GM12892 (cell line): ENCODE measurements around the gene TERC.

Experiments
- POLR2A ChIP-seq: IDR thresholded peaks from 2 replicates; pipeline ENCODE4 v1.6.1; 2011; ENCODE audit warnings: low read depth, low read length, control low read depth
- TAF1 ChIP-seq: IDR thresholded peaks from 2 replicates; pipeline ENCODE4 v1.6.1; 2011; ENCODE audit warnings: low read depth, mild to moderate bottlenecking, control low read depth, low read length, borderline replicate concordance

DNA sequence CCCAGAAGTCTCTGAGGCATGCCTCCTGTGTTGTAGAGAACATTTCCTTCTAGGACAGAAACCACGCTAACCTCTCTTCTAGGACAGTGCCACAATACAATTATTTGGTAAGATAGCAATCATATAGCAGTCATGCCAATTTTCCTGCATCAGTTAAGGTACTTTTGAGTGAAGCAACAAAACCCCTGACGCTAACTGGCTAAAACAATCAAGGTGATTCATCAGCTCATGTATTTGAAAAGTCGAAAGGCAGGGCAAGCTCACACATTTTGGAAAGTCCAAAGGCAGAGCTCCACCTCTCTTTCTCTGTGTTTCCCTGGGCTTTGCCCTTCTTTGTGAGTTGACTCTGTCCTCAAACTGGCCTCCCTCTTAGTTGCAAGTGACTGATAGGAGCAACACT, 10.1 kb downstream of the TERC start:
- TF ChIP-seq POLR2A (no peak), TAF1 (no peak)
